Limb (tissue), 2 donors: ENCODE results near the gene MAX.
A peak's percentile ranks its signal among the peaks of the same experiment; 100 is the strongest.
"Not testable (repeated sequence)": the region's sequence is repeated elsewhere in the genome, so short reads cannot be mapped to it uniquely, and the experiment has no call there.

Experiments
- DNase-seq, 2 donors: peaks; one replicate each; pipeline ENCODE4 v3.0.0-alpha.2; 2016; ENCODE audit errors: extremely low spot score in 2 of 2

The MAX gene

GRCh38 chr14:65038966-65039365 lies 63.4 kb downstream of the MAX start:
- DNase-seq: no peak

GRCh38 chr14:65035049-65035448 lies 67.3 kb downstream of the MAX start:
- DNase-seq: peak in 1 of 2 donors; percentile 41

GRCh38 chr14:65034021-65034420 lies 68.3 kb downstream of the MAX start:
- no peak for DNase-seq

GRCh38 chr14:65033181-65033580 lies 69.1 kb downstream of the MAX start:
- no peak for DNase-seq

- no peak for DNase-seq
Measured at GRCh38 chr14:65032319-65032718, 70.0 kb downstream of the MAX start.

- DNase-seq: not testable (repeated sequence)
Measured at GRCh38 chr14:65031321-65031720, 71.0 kb downstream of the MAX start.

GRCh38 chr14:65028937-65029336 lies 73.4 kb downstream of the MAX start:
- DNase-seq: no peak

- DNase-seq: no peak
Measured at GRCh38 chr14:65027127-65027799, 75.1 kb downstream of the MAX start.

- no peak for DNase-seq
Measured at GRCh38 chr14:65026526-65026925, 75.8 kb downstream of the MAX start.

GRCh38 chr14:65025818-65026217 lies 76.5 kb downstream of the MAX start:
- no peak for DNase-seq
